ENCODE data around the gene PCDHA8. TPM values are rescaled to one million over a fixed set of nuclear protein-coding genes. Genes with fewer than 3 reads are reported as not detected.
"Not testable (repeated sequence)": the region's sequence is repeated elsewhere in the genome, so short reads cannot be mapped to it uniquely, and the experiment has no call there.

The PCDHA8 gene, protein sequence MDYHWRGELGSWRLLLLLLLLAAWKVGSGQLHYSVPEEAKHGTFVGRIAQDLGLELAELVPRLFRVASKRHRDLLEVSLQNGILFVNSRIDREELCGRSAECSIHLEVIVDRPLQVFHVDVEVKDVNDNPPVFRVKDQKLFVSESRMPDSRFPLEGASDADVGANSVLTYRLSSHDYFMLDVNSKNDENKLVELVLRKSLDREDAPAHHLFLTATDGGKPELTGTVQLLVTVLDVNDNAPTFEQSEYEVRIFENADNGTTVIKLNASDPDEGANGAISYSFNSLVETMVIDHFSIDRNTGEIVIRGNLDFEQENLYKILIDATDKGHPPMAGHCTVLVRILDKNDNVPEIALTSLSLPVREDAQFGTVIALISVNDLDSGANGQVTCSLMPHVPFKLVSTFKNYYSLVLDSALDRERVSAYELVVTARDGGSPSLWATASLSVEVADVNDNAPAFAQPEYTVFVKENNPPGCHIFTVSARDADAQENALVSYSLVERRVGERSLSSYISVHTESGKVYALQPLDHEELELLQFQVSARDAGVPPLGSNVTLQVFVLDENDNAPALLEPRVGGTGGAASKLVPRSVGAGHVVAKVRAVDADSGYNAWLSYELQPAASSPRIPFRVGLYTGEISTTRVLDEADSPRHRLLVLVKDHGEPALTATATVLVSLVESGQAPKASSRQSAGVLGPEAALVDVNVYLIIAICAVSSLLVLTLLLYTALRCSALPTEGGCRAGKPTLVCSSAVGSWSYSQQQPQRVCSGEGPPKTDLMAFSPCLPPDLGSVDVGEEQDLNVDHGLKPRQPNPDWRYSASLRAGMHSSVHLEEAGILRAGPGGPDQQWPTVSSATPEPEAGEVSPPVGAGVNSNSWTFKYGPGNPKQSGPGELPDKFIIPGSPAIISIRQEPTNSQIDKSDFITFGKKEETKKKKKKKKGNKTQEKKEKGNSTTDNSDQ
- total RNA-seq: 4.5 to 5.4 TPM (median 4.7 TPM) in 3 replicates

DNA sequence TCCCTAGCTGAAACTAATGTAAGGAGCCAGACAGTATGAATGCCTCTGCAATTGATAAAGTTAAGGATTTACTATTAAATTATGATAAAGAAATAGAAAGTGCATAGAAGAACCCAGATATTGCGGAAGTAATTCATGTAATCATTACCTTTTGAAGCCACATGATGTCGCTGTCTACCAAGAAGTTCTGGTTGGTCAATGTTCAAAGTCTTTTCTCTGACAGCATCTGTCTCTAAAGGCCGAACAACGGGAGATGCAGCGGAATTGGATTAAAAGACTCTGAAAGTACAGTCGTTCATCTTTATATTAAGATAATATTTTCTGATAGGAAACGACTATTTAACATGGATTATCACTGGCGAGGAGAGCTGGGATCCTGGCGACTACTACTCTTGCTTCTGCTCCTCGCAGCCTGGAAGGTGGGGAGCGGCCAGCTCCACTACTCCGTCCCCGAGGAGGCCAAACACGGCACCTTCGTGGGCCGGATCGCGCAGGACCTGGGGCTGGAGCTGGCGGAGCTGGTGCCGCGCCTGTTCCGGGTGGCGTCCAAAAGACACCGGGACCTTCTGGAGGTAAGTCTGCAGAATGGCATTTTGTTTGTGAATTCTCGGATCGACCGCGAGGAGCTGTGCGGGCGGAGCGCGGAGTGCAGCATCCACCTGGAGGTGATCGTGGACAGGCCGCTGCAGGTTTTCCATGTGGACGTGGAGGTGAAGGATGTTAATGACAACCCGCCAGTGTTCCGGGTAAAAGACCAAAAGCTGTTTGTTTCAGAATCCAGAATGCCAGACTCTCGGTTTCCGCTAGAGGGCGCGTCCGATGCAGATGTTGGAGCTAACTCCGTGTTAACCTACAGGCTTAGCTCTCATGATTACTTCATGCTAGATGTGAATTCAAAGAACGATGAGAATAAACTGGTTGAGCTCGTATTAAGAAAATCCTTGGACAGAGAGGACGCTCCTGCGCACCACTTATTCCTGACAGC, at the start of gene PCDHA8:
Gene PCDHA8, plus strand, starts transcription at position 210 of the 985 bp plus-strand sequence. Its CDS starts 135 bp downstream, at position 345.
- no peaks in the 10 kb centered on the region for H3K27me3 Mint-ChIP-seq (ENCODE audit: low read depth)
- H3K9me3 Mint-ChIP-seq: peaks cover 36% of the 10 kb centered on the region
- H3K4me3 Mint-ChIP-seq: no peak within 1 kb of the TSS
- no peak within 1 kb of the TSS for H3K27ac Mint-ChIP-seq
- peaks cover 54% of the 10 kb centered on the region for H3K36me3 Mint-ChIP-seq
- H3K4me1 Mint-ChIP-seq: no peaks in the 10 kb centered on the region
- TF ChIP-seq, protein P1, sequence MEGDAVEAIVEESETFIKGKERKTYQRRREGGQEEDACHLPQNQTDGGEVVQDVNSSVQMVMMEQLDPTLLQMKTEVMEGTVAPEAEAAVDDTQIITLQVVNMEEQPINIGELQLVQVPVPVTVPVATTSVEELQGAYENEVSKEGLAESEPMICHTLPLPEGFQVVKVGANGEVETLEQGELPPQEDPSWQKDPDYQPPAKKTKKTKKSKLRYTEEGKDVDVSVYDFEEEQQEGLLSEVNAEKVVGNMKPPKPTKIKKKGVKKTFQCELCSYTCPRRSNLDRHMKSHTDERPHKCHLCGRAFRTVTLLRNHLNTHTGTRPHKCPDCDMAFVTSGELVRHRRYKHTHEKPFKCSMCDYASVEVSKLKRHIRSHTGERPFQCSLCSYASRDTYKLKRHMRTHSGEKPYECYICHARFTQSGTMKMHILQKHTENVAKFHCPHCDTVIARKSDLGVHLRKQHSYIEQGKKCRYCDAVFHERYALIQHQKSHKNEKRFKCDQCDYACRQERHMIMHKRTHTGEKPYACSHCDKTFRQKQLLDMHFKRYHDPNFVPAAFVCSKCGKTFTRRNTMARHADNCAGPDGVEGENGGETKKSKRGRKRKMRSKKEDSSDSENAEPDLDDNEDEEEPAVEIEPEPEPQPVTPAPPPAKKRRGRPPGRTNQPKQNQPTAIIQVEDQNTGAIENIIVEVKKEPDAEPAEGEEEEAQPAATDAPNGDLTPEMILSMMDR (IDR thresholded peaks at IDR 0.05; ENCODE audit: unreplicated experiment): peak; percentile 44
- DNase-seq (ENCODE audit: low spot score in 2 of 2, unreplicated experiment in 2 of 2): no peak

GRCh38 chr5:140794595-140795258, 46.3 kb upstream of the PCDHA8 start, which contains the start of gene PCDHA2:
Gene PCDHA2, plus strand, starts transcription at chr5:140794852.
- Mint-ChIP-seq H3K9me3 (peaks cover 44% of the 10 kb centered on the region), H3K4me1 (no peaks in the 10 kb centered on the region), H3K36me3 (peaks cover 23% of the 10 kb centered on the region), H3K27ac (no peak within 1 kb of the TSS), H3K27me3 (ENCODE audit: low read depth) (no peaks in the 10 kb centered on the region), H3K4me3 (peak within 1 kb of the TSS; percentile 49)
- DNase-seq (ENCODE audit: low spot score in 2 of 2, unreplicated experiment in 2 of 2): no peak
- TF ChIP-seq, protein P1 (IDR thresholded peaks at IDR 0.05; ENCODE audit: unreplicated experiment): no peak

DNA sequence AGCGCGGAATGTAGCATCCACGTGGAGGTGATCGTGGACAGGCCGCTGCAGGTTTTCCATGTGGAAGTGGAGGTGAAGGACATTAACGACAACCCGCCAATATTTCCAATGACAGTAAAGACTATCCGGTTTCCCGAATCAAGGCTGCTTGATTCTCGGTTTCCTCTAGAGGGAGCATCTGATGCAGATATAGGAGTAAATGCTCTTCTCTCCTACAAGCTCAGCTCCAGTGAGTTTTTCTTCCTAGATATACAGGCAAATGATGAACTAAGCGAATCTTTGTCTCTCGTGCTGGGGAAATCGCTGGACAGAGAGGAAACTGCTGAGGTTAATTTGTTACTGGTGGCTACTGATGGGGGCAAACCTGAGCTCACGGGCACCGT, 45.7 kb upstream of the PCDHA8 start:
- H3K4me3 Mint-ChIP-seq: peak overlapping the region; percentile 49
- TF ChIP-seq, protein P1 (IDR thresholded peaks at IDR 0.05; ENCODE audit: unreplicated experiment): no peak
- no peak for DNase-seq (ENCODE audit: low spot score in 2 of 2, unreplicated experiment in 2 of 2)
- no peaks in the 10 kb centered on the region for H3K27me3 Mint-ChIP-seq (ENCODE audit: low read depth)
- H3K9me3 Mint-ChIP-seq: peaks cover 47% of the 10 kb centered on the region
- H3K36me3 Mint-ChIP-seq: peaks cover 26% of the 10 kb centered on the region
- no peaks in the 10 kb centered on the region for H3K4me1 Mint-ChIP-seq
- no peak overlapping the region for H3K27ac Mint-ChIP-seq

GRCh38 chr5:140796072-140796717, 44.8 kb upstream of the PCDHA8 start:
- DNase-seq (ENCODE audit: low spot score in 2 of 2, unreplicated experiment in 2 of 2); H3K4me3 Mint-ChIP-seq; H3K27me3 Mint-ChIP-seq (ENCODE audit: low read depth); H3K27ac Mint-ChIP-seq; H3K4me1 Mint-ChIP-seq: not testable (repeated sequence)
- Mint-ChIP-seq H3K9me3 (peaks cover 44% of the 10 kb centered on the region), H3K36me3 (peaks cover 32% of the 10 kb centered on the region)

DNA sequence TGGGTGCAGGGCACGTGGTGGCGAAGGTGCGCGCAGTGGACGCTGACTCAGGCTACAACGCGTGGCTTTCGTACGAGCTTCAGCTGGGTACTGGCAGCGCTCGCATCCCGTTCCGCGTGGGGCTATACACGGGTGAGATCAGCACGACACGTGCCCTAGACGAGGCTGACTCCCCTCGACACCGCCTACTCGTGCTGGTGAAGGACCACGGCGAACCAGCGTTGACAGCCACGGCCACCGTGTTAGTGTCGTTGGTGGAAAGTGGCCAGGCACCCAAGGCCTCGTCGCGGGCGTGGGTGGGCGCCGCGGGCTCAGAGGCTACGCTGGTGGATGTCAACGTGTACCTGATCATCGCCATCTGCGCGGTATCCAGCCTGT, 44.3 kb upstream of the PCDHA8 start:
- no peaks in the 10 kb centered on the region for H3K4me1 Mint-ChIP-seq
- peaks cover 33% of the 10 kb centered on the region for H3K36me3 Mint-ChIP-seq
- no peak overlapping the region for H3K27ac Mint-ChIP-seq
- no peak for DNase-seq (ENCODE audit: low spot score in 2 of 2, unreplicated experiment in 2 of 2)
- TF ChIP-seq, protein P1 (IDR thresholded peaks at IDR 0.05; ENCODE audit: unreplicated experiment): no peak
- H3K27me3 Mint-ChIP-seq (ENCODE audit: low read depth): no peaks in the 10 kb centered on the region
- H3K4me3 Mint-ChIP-seq: no peak overlapping the region
- peaks cover 39% of the 10 kb centered on the region for H3K9me3 Mint-ChIP-seq

Measured in mesothelial cell of epicardium (in vitro differentiated cells).